GM18867 (cell line): ENCODE data around the gene ANKFY1.
A peak's percentile ranks its signal among the peaks of the same experiment; 100 is the strongest.
"Not testable (repeated sequence)": the region's sequence is repeated elsewhere in the genome, so short reads cannot be mapped to it uniquely, and the experiment has no call there.

Source experiments
- ATAC-seq: cut with Tn5 transposase; IDR thresholded peaks from one replicate; pipeline ENCODE4 v1.9.1; 2021; ENCODE audit warnings: mild to moderate bottlenecking, moderate library complexity; ENCODE audit not compliant: unreplicated experiment

ANKFY1 gene

GRCh38 chr17:4161192-4161966, 102.4 kb downstream of the ANKFY1 start:
- no peak for ATAC-seq

- ATAC-seq, result no peak
Measured at GRCh38 chr17:4160294-4160859, 103.4 kb downstream of the ANKFY1 start.

DNA sequence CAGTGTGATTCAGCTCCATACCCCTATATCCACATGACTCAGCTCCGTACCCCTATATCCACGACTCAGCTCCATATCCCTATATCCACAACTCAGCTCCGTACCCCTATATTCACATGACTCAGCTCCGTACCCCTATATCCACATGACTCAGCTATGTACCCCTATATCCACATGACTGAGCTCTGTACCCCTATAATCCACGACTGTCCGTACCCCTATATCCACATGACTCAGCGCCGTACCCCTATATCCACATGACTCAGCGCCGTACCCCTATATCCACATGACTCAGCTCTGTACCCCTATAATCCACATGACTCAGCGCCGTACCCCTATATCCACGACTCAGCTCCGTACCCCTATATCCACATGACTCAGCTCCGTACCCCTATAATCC, 104.0 kb downstream of the ANKFY1 start:
- no peak for ATAC-seq

DNA sequence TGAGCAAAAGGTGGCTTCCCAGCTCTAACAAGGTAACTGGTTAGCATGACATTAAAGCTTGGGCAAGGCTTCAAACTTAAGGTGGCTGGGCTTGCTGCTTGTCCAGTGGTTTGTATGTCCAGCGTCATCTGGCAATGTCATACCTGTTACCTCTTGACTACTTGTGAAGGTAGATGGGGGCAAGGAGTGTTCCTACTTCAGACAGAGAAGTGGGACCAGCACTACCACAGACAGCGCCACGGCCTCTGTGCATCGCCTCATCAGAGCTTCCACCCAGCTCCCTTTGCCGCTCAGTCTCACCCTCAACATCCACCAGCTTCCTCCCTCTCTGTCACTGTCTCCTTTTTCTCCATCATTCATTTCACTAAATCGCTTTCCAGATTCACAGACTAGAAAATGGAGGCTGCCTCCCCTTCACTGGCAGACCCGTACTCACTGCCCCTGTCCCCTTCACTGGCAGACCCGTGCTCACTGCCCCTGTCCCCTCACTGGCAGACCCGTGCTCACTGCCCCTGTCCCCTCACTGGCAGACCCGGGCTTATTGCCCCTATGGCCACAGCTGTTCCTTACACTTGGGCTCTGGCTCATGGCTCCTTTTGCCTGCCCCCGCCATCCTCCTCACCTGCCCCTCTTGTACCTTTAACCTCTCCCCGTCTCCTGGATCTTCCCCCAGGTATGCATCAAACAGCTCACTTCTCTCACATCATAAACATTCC, 106.0 kb downstream of the ANKFY1 start:
- ATAC-seq, result no peak

GRCh38 chr17:4156750-4157381, 106.9 kb downstream of the ANKFY1 start:
- no peak for ATAC-seq

GRCh38 chr17:4155980-4156620, 107.7 kb downstream of the ANKFY1 start:
- ATAC-seq, result no peak

DNA sequence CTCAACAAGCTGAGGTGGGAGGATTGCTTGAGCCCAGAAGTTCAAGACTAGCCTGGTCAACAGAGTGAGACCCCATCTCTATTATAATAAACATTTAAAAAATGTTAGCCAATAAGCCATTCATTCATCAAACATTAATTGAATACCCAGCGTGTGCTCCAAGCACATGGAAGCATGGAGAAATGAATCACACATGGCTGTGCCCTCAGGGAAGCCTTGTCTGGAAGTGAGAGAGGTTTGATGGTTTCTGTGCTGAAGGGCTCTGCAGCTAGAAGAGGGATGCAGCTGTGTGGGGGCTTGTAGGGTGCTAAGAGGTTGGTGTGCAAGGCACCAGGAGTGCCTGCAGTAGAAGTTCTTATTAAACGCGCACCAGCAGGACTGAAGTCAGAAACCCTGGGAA, 109.6 kb downstream of the ANKFY1 start:
- no peak for ATAC-seq

GRCh38 chr17:4152471-4152870, 111.3 kb downstream of the ANKFY1 start:
- no peak for ATAC-seq

GRCh38 chr17:4150096-4150495, 113.7 kb downstream of the ANKFY1 start:
- no peak for ATAC-seq

- no peak for ATAC-seq
Measured at GRCh38 chr17:4148611-4149308, 115.0 kb downstream of the ANKFY1 start.

DNA sequence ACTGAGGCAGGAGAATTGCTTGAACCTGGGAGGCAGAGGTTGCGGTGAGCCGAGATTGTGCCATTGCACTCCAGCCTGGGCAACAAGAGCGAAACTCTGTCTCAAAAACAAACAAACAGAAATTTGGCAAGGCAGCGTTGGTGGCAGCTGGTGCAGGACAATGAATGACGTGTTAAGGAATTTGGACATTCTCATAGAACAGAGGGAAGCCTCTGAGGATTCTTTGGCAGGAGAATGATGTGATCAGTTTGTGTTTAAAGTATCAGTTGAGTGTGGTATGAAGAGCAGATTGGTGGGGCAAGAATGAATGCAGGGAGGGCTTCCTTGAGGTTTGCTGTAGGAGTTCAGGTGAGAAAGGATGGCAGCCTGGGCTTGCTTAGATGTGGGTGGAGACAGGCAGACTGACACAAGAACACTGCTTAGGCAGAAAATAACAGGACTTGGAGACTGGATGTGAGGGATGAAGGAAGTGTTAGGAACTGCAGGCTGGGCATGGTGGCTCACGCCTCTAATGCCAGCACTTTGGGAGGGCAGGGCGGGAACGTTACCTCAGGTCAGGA, 115.9 kb downstream of the ANKFY1 start:
- no peak for ATAC-seq

DNA sequence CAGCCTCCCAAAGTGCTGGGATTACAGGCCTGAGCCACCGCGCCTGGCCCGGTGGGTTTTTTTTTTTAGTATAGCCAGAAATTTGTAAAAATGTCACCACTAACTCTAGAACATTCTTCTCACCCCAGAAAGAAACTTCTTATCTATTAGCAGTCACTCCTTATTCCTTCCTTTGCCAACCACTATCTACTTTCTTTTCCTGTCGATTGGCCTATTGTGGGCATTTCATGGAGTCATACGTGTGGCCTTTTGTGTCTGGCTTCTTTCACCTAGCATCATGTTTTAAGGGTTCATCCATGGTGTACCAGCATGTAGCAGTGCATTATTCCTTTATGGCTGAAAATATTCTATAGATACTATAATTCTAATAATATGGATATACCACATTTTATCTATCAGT, 117.1 kb downstream of the ANKFY1 start:
- ATAC-seq, result no peak

DNA sequence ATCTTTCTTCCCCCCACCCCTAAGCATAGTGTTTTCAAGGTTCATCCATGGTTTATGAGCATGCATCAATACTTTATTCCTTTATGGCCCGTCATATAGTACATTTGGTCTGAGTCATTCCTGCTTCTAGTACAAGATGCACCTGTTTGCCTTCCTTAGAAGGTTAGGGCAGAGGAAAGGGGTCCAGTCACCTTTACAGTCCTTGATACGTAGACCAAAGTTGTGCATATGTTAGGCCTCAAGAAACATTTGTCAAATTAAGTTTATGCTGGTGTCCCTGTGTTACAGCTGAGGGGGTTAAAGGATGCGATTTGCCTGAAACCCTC, 119.4 kb downstream of the ANKFY1 start:
- ATAC-seq, result no peak

GRCh38 chr17:4143563-4144421, 120.0 kb downstream of the ANKFY1 start:
- peak; percentile 58 for ATAC-seq

- peak; percentile 12 for ATAC-seq
Measured at GRCh38 chr17:4142107-4142900, 121.5 kb downstream of the ANKFY1 start.

DNA sequence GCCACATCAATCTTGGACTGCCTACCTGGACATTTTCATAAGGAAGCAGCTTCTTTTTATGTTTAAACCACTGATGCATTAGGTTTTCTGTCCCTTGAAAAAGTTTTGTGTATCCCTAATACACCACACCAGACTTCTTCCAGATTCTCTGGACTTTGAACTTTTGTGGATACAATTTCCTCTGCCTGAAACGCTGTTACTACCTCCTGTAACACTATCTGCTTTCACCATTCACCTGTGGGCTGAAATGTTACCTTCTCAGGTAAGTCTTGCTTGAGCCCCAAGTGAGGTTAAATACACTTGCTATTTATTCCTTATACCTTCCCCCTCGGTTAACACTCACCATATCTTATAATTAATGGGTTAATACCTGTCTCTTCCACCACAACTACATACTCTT, 123.7 kb downstream of the ANKFY1 start:
- ATAC-seq, result no peak

- not testable (repeated sequence) for ATAC-seq
Measured at GRCh38 chr17:4138906-4139526, 124.8 kb downstream of the ANKFY1 start.

- no peak for ATAC-seq
Measured at GRCh38 chr17:4136373-4136772, 127.4 kb downstream of the ANKFY1 start.
